Smooth muscle cell (in vitro differentiated cells): ENCODE data around the gene IGDCC3. TPM values are rescaled to one million over a fixed set of nuclear protein-coding genes. Genes with fewer than 3 reads are reported as not detected.

Experiments used
- DNase-seq: peaks from one replicate; lab custom pipeline; 2025; ENCODE audit not compliant: unreplicated experiment; lab: John Stamatoyannopoulos, UW
- H2AFZ ChIP-seq: fragments of 200-600 bp; sonication (generic); 2 replicates; pipeline ENCODE4 v1.6.0; 2016; ENCODE audit warnings: antibody characterized with exemption, low read depth, mild to moderate bottlenecking
- H3F3A ChIP-seq: fragments of 200-600 bp; sonication (generic); 2 replicates; pipeline ENCODE4 v1.6.0; 2017; ENCODE audit warnings: antibody characterized with exemption, low read depth
- H3K27ac ChIP-seq: fragments of 200-600 bp; sonication (generic); 2 replicates; pipeline ENCODE4 v1.5.1; 2016; ENCODE audit warnings: low read depth, mild to moderate bottlenecking
- H3K27me3 ChIP-seq: fragments of 200-600 bp; sonication (generic); 2 replicates; pipeline ENCODE4 v1.6.1; 2016; ENCODE audit warnings: low read depth, mild to moderate bottlenecking
- H3K36me3 ChIP-seq: fragments of 200-600 bp; sonication (generic); 2 replicates; pipeline ENCODE4 v1.5.1; 2016; ENCODE audit warnings: low read depth
- H3K4me1 ChIP-seq: fragments of 200-600 bp; sonication (generic); 2 replicates; pipeline ENCODE4 v1.5.1; 2016; ENCODE audit warnings: low read depth
- H3K4me2 ChIP-seq: fragments of 200-600 bp; sonication (generic); 2 replicates; pipeline ENCODE4 v1.6.0; 2016; ENCODE audit warnings: mild to moderate bottlenecking
- H3K4me3 ChIP-seq: fragments of 200-600 bp; sonication (generic); 2 replicates; pipeline ENCODE4 v1.5.1; 2016; ENCODE audit warnings: mild to moderate bottlenecking
- H3K79me2 ChIP-seq: fragments of 200-600 bp; sonication (generic); 2 replicates; pipeline ENCODE4 v1.6.0; 2016; ENCODE audit warnings: low read depth, mild to moderate bottlenecking
- H3K9ac ChIP-seq: fragments of 200-600 bp; sonication (generic); 2 replicates; pipeline ENCODE4 v1.6.0; 2016; ENCODE audit warnings: low read depth
- H3K9me3 ChIP-seq: fragments of 200-600 bp; sonication (generic); replicated peaks from 2 replicates; pipeline ENCODE4 v1.5.1; 2016; ENCODE audit warnings: low read depth
- H4K20me1 ChIP-seq: fragments of 200-600 bp; sonication (generic); 2 replicates; pipeline ENCODE4 v1.6.0; 2016; ENCODE audit warnings: low read depth
- CTCF ChIP-seq: fragments of 200-600 bp; sonication (generic); IDR thresholded peaks from 2 replicates; pipeline ENCODE4 v1.5.1; 2017; ENCODE audit warnings: borderline replicate concordance, mild to moderate bottlenecking, antibody characterized with exemption; ENCODE audit not compliant: insufficient read depth, poor library complexity, severe bottlenecking
- whole genome bisulfite sequencing: methylation state at CpG from one replicate; pipeline ENCODE4 v1.1.7; 2016; ENCODE audit warnings: low lambda C conversion rate; 5-methylcytosine and 5-hydroxymethylcytosine counted together
- polyA plus RNA-seq: library from polyadenylated mRNA; unstranded; fragments of >200 nt; fragmentation: Nextera tagmentation; extraction: Ambion mirVana; gene quantifications from 2 replicates; pipeline ENCODE4 v1.2.1, GENCODE V29; 2016
- total RNA-seq: library from RNA; depleted of rRNA; stranded (reverse); fragments of >200 nt; gene quantifications from 2 replicates; pipeline ENCODE4 v1.2.3, GENCODE V29; 2014

The IGDCC3 gene
- total and polyA plus RNA-seq, 2 experiments from 2014 or later, result 3.2 to 5.9 TPM

- peaks cover 22% of the 10 kb centered on the region for H3K4me1 ChIP-seq
- no peak overlapping the region for H2AFZ ChIP-seq
- H3K4me3 ChIP-seq, result no peak overlapping the region
- H3K4me2 ChIP-seq, result no peak overlapping the region
- H3K9ac ChIP-seq, result no peak overlapping the region
- H3K36me3 ChIP-seq, result no peaks in the 10 kb centered on the region
- 94% methylated on average over 9 of the region's 9 CpGs for WGBS
- H3K79me2 ChIP-seq, result peaks cover 11% of the 10 kb centered on the region
- peaks cover 23% of the 10 kb centered on the region for H3F3A ChIP-seq
- DNase-seq, result no peak
- no peak overlapping the region for H3K27ac ChIP-seq
- H3K9me3 ChIP-seq, result no peaks in the 10 kb centered on the region
- TF ChIP-seq CTCF, result no peak
- no peaks in the 10 kb centered on the region for H4K20me1 ChIP-seq
- H3K27me3 ChIP-seq, result no peaks in the 10 kb centered on the region
These were observed 46.3 kb upstream of the IGDCC3 start for GRCh38 chr15:65423976-65424679.

GRCh38 chr15:65423150-65423975, 45.6 kb upstream of the IGDCC3 start:
- peak overlapping the region; percentile 50 for H3K4me3 ChIP-seq
- DNase-seq, result no peak
- H3K4me2 ChIP-seq, result peak overlapping the region; percentile 90

GRCh38 chr15:65421360-65422215, 43.8 kb upstream of the IGDCC3 start:
- no peaks in the 10 kb centered on the region for H4K20me1 ChIP-seq
- peaks cover 27% of the 10 kb centered on the region for H3K79me2 ChIP-seq
- H3K27ac ChIP-seq, result peak overlapping the region; percentile 88
- H3K4me3 ChIP-seq, result peak overlapping the region; percentile 76
- peaks cover 45% of the 10 kb centered on the region for H3K4me1 ChIP-seq
- H3F3A ChIP-seq, result peaks cover 32% of the 10 kb centered on the region
- WGBS, result 1% methylated on average over 38 of the region's 39 CpGs
- H2AFZ ChIP-seq, result peak overlapping the region; percentile 61
- no peak for TF ChIP-seq CTCF
- H3K9ac ChIP-seq, result peak overlapping the region; percentile 90
- H3K9me3 ChIP-seq, result no peaks in the 10 kb centered on the region
- peak overlapping the region; percentile 99 for H3K4me2 ChIP-seq
- H3K36me3 ChIP-seq, result no peaks in the 10 kb centered on the region
- peak; percentile 80 for DNase-seq
- no peaks in the 10 kb centered on the region for H3K27me3 ChIP-seq

More at GRCh38 chr15:65423150-65423975, 45.6 kb upstream of the IGDCC3 start:
- no peak overlapping the region for H3K27ac ChIP-seq
- H2AFZ ChIP-seq, result peak overlapping the region; percentile 86
- H3K36me3 ChIP-seq, result no peaks in the 10 kb centered on the region
- peak overlapping the region; percentile 47 for H3K9ac ChIP-seq
- H3K79me2 ChIP-seq, result peaks cover 19% of the 10 kb centered on the region
- H3K4me1 ChIP-seq, result peaks cover 27% of the 10 kb centered on the region
- peaks cover 23% of the 10 kb centered on the region for H3F3A ChIP-seq
- H3K9me3 ChIP-seq, result no peaks in the 10 kb centered on the region
- H4K20me1 ChIP-seq, result no peaks in the 10 kb centered on the region
- no peak for TF ChIP-seq CTCF
- 21% methylated on average over 27 of the region's 28 CpGs for WGBS
- no peaks in the 10 kb centered on the region for H3K27me3 ChIP-seq
